Panc1 (cell line): ENCODE results near the gene UGGT1. TPM values are rescaled to one million over a fixed set of nuclear protein-coding genes. Genes with fewer than 3 reads are reported as not detected.

Source experiments
- ATAC-seq: fragments of 200-7000 bp; cut with Tn5 transposase; 2 replicates; pipeline ENCODE4 v1.9.1; 2020; ENCODE audit warnings: mild to moderate bottlenecking, moderate library complexity
- BruUV-seq: library from RNA; stranded (reverse); fragments of 400-500 nt; replicated peaks from 2 replicates; lab custom pipeline; 2021; lab: Mats Ljungman, UMichigan
- CTCF ChIA-PET: fragments of 300-600 bp; sonication (Branson Sonifier 250); formaldehyde crosslinking; loops from one replicate; lab custom pipeline; 2022; ENCODE audit warnings: antibody characterized with exemption; lab: Charles Lee
- POLR2A ChIA-PET: fragments of 300-600 bp; sonication (Branson Sonifier 250); formaldehyde crosslinking; loops from one replicate; lab custom pipeline; 2022; ENCODE audit warnings: antibody characterized with exemption; lab: Charles Lee
- DNase-seq: peaks from one replicate; pipeline ENCODE4 v3.0.0-alpha.2; 2010; ENCODE audit warnings: low read depth, low spot score
- H3K27ac ChIP-seq: 2 replicates; pipeline ENCODE4 v1.5.1; 2011; ENCODE audit warnings: mild to moderate bottlenecking, low read length, inconsistent platforms
- H3K27me3 ChIP-seq: fragments of 200-500 bp; sonication (Bioruptor generic); 2 replicates; pipeline ENCODE4 v1.6.0; 2014; ENCODE audit warnings: low read length, inconsistent platforms; ENCODE audit not compliant: control insufficient read depth, insufficient read depth
- H3K36me3 ChIP-seq: fragments of 200-500 bp; sonication (Bioruptor generic); 2 replicates; pipeline ENCODE4 v1.5.1; 2014; ENCODE audit warnings: inconsistent platforms, mild to moderate bottlenecking, low read length, moderate library complexity; ENCODE audit not compliant: control insufficient read depth, insufficient read depth
- H3K4me1 ChIP-seq: 2 replicates; pipeline ENCODE4 v1.5.1; 2011; ENCODE audit warnings: inconsistent platforms, mild to moderate bottlenecking, low read length, moderate library complexity; ENCODE audit not compliant: control insufficient read depth, insufficient read depth
- H3K4me3 ChIP-seq, 2 experiments: 2 replicates each; pipeline ENCODE4 v1.5.1; 2011 to 2012; ENCODE audit warnings: low read depth in 2 of 2, low read length in 2 of 2, mild to moderate bottlenecking in 2 of 2, inconsistent platforms in 1 of 2, moderate library complexity in 1 of 2
- H3K9me3 ChIP-seq: fragments of 200-500 bp; sonication (Bioruptor generic); 2 replicates; pipeline ENCODE4 v1.5.1; 2014; ENCODE audit warnings: low read depth, mild to moderate bottlenecking, inconsistent platforms, low read length, moderate library complexity; ENCODE audit not compliant: control insufficient read depth, insufficient read depth
- POLR2AphosphoS5 ChIP-seq: IDR thresholded peaks from 2 replicates; pipeline ENCODE4 v1.6.1; 2012; ENCODE audit warnings: mild to moderate bottlenecking, low read depth, low read length, moderate library complexity
- SIN3A ChIP-seq: IDR thresholded peaks from 2 replicates; pipeline ENCODE4 v1.6.1; 2012; ENCODE audit warnings: low read depth, mild to moderate bottlenecking, low read length, moderate library complexity, borderline replicate concordance; ENCODE audit not compliant: insufficient read depth
- TCF7L2 ChIP-seq: IDR thresholded peaks from 2 replicates; pipeline ENCODE4 v1.6.1; 2011; ENCODE audit warnings: mild to moderate bottlenecking, low read depth, low read length, inconsistent platforms
- in situ Hi-C: cut with HindIII; loops from 2 replicates; pipeline ENCODE4 v1.10.0; 2016; ENCODE audit warnings: low sequenced_read_pairs, low pct_unique_long_range_greater_than_20kb
- intact Hi-C: fragments of 100-400 bp; cut with micrococcal nuclease; formaldehyde crosslinking; loops from one replicate; pipeline ENCODE4 v1.10.0; 2022; ENCODE audit not compliant: unreplicated experiment
- total RNA-seq: library from RNA; stranded (reverse); gene quantifications from one replicate; pipeline ENCODE4 v1.2.1, GENCODE V29; 2021; ENCODE audit not compliant: unreplicated experiment
- TF ChIP-seq, protein P1 (sequence below), 2 experiments: IDR thresholded peaks; 2 replicates each; pipeline ENCODE4 v1.6.1; 2011 to 2012; ENCODE audit warnings: low read depth in 2 of 2, control low read depth in 1 of 2, low read length in 1 of 2, mild to moderate bottlenecking in 1 of 2, moderate library complexity in 1 of 2; ENCODE audit not compliant: insufficient read depth in 1 of 2
- TF ChIP-seq, protein P2 (sequence below): fragments of 450-650 bp; IDR thresholded peaks from 2 replicates; pipeline ENCODE4 v1.5.1; 2017; ENCODE audit warnings: mild to moderate bottlenecking

The UGGT1 gene
- total RNA-seq, 1 experiment from 2014 or later, result 64.2 TPM

DNA sequence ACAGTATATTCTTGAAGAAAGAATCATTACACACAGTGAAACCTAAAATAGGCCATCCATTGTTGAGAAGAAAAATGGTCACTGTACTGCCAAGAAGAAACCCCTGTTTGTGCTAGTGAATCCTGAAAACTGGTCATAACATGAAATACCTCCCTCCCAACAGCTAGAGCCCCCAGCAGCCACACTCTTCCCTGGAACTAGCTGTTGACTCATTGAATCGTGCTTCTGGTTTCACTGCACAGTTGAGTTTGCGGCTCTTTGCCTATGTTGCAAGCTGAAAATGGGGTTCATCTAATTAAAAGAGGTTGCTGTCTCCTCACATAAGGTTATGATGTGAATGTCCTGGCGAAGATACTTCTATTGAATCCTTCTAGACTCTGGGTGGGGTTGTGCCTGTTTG, 86.3 kb downstream of the UGGT1 start:
- ChIA-PET CTCF (interaction anchor here (0.5 kb wide), 1 partner anchor 253 kb away, joined by 10 read pairs; no protein-coding TSS in a partner anchor), POLR2A (no interaction called here)
- Histone ChIP-seq H3K27ac (no peak overlapping the region), H3K27me3 (no peaks in the 10 kb centered on the region), H3K4me3 (no peak overlapping the region), H3K36me3 (peaks cover 41% of the 10 kb centered on the region), H3K9me3 (no peaks in the 10 kb centered on the region), H3K4me1 (no peaks in the 10 kb centered on the region)
- TF ChIP-seq POLR2AphosphoS5 (no peak), SIN3A (no peak), TCF7L2 (no peak)
- TF ChIP-seq, protein P1, sequence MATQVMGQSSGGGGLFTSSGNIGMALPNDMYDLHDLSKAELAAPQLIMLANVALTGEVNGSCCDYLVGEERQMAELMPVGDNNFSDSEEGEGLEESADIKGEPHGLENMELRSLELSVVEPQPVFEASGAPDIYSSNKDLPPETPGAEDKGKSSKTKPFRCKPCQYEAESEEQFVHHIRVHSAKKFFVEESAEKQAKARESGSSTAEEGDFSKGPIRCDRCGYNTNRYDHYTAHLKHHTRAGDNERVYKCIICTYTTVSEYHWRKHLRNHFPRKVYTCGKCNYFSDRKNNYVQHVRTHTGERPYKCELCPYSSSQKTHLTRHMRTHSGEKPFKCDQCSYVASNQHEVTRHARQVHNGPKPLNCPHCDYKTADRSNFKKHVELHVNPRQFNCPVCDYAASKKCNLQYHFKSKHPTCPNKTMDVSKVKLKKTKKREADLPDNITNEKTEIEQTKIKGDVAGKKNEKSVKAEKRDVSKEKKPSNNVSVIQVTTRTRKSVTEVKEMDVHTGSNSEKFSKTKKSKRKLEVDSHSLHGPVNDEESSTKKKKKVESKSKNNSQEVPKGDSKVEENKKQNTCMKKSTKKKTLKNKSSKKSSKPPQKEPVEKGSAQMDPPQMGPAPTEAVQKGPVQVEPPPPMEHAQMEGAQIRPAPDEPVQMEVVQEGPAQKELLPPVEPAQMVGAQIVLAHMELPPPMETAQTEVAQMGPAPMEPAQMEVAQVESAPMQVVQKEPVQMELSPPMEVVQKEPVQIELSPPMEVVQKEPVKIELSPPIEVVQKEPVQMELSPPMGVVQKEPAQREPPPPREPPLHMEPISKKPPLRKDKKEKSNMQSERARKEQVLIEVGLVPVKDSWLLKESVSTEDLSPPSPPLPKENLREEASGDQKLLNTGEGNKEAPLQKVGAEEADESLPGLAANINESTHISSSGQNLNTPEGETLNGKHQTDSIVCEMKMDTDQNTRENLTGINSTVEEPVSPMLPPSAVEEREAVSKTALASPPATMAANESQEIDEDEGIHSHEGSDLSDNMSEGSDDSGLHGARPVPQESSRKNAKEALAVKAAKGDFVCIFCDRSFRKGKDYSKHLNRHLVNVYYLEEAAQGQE (IDR thresholded peaks at IDR 0.05; ENCODE audit: insufficient read depth in 1 of 2, low read depth in 2 of 2, low read length in 1 of 2), result no peak
- TF ChIP-seq, protein P2, sequence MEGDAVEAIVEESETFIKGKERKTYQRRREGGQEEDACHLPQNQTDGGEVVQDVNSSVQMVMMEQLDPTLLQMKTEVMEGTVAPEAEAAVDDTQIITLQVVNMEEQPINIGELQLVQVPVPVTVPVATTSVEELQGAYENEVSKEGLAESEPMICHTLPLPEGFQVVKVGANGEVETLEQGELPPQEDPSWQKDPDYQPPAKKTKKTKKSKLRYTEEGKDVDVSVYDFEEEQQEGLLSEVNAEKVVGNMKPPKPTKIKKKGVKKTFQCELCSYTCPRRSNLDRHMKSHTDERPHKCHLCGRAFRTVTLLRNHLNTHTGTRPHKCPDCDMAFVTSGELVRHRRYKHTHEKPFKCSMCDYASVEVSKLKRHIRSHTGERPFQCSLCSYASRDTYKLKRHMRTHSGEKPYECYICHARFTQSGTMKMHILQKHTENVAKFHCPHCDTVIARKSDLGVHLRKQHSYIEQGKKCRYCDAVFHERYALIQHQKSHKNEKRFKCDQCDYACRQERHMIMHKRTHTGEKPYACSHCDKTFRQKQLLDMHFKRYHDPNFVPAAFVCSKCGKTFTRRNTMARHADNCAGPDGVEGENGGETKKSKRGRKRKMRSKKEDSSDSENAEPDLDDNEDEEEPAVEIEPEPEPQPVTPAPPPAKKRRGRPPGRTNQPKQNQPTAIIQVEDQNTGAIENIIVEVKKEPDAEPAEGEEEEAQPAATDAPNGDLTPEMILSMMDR, result no peak
- in situ Hi-C loops (no loop called here), intact Hi-C loops (loop anchor here (5.0 kb wide), 1 partner anchor 55 kb away; no protein-coding TSS in a partner anchor)
- BruUV-seq, result no TSS peak
- DNase-seq (no peak), ATAC-seq (no peak)

DNA sequence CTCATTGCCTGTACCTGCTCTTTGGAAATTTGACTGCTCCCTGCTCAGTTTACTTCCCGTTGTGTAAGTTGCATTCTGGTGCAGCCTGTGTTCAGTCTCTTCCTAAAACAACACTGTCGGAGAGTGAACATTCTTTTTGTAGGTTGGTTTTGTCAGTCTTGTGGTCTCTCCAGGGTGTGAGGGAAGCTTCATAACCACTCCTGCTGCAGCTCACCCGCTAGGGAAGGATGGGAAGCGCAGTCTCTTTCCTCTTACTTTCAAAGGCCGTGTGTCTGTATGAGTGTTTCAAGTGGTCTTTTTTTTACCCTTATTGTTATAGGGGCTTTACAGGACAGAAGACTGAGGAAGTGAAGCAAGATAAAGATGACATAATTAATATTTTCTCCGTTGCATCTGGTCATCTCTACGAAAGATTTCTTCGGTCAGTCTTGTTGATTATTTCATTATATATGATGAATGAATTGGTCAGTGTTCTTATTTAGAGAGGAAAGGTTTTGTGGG, 87.2 kb downstream of the UGGT1 start:
- H3K4me3 ChIP-seq, result no peak overlapping the region
- no peaks in the 10 kb centered on the region for H3K9me3 ChIP-seq
- ATAC-seq, result no peak
- H3K4me1 ChIP-seq, result no peaks in the 10 kb centered on the region
- intact Hi-C loops, result loop anchor here (5.0 kb wide), 1 partner anchor 54 kb away; no protein-coding TSS in a partner anchor
- in situ Hi-C loops, result no loop called here
- peaks cover 37% of the 10 kb centered on the region for H3K36me3 ChIP-seq
- TF ChIP-seq POLR2AphosphoS5 (no peak), TCF7L2 (no peak), SIN3A (no peak)
- TF ChIP-seq, protein P1 (IDR thresholded peaks at IDR 0.05; ENCODE audit: insufficient read depth in 1 of 2, low read depth in 2 of 2, low read length in 1 of 2), result no peak
- TF ChIP-seq, protein P2, result no peak
- CTCF ChIA-PET, result no interaction called here
- H3K27ac ChIP-seq, result no peak overlapping the region
- H3K27me3 ChIP-seq, result no peaks in the 10 kb centered on the region
- no peak for DNase-seq
- BruUV-seq, result no TSS peak
- POLR2A ChIA-PET, result no interaction called here
